ENCODE data around the gene ABCG4.

The ABCG4 gene

GRCh38 chr11:119116235-119116594, 32.6 kb upstream of the ABCG4 start:
- no peak overlapping the region for H4K91ac ChIP-seq (ENCODE audit: low read length)
- no peak overlapping the region for H3K18ac ChIP-seq (ENCODE audit: low read depth in 1 of 2, low read length in 2 of 2)
- H3K4me3 ChIP-seq (ENCODE audit: insufficient read depth in 1 of 2, low read depth in 1 of 2, low read length in 2 of 2): no peak overlapping the region
- H3K9me3 ChIP-seq (ENCODE audit: control insufficient read depth, low read length): no peaks in the 10 kb centered on the region
- H3K4me2 ChIP-seq (ENCODE audit: low read length, poor library complexity, severe bottlenecking): no peak overlapping the region
- no peak overlapping the region for H4K8ac ChIP-seq (ENCODE audit: low read length)
- no peak overlapping the region for H3K9ac ChIP-seq (ENCODE audit: low read length)
- no peaks in the 10 kb centered on the region for H3K4me1 ChIP-seq (ENCODE audit: control insufficient read depth, insufficient read depth, low read depth, low read length)
- no peak overlapping the region for H2AFZ ChIP-seq (ENCODE audit: low read depth, low read length)
- H2BK15ac ChIP-seq (ENCODE audit: low read depth, poor library complexity, severe bottlenecking): no peak overlapping the region
- no peak for DNase-seq
- H3K4ac ChIP-seq (ENCODE audit: low read depth in 1 of 2, low read length in 2 of 2): no peak overlapping the region
- H3K79me1 ChIP-seq (replicated peaks; ENCODE audit: low read length, poor library complexity, severe bottlenecking): no peaks in the 10 kb centered on the region
- H3K27me3 ChIP-seq (ENCODE audit: control insufficient read depth in 1 of 2, insufficient read depth in 1 of 2, low read length in 2 of 2): no peaks in the 10 kb centered on the region
- no peak overlapping the region for H2AK5ac ChIP-seq (ENCODE audit: low read length, severe bottlenecking)
- H3K23ac ChIP-seq (ENCODE audit: low read length in 2 of 2): no peak overlapping the region
- H3K14ac ChIP-seq (ENCODE audit: low read length in 2 of 2): no peak overlapping the region
- H2BK5ac ChIP-seq (ENCODE audit: low read depth, low read length, poor library complexity, severe bottlenecking): no peak overlapping the region
- 86% methylated on average over 6 of the region's 10 CpGs for WGBS
- H2BK12ac ChIP-seq (ENCODE audit: low read length in 2 of 2): no peak overlapping the region
- no peak overlapping the region for H3K27ac ChIP-seq (ENCODE audit: low read length, poor library complexity, severe bottlenecking)
- H2BK120ac ChIP-seq (ENCODE audit: low read depth, low read length): no peak overlapping the region
- H3K36me3 ChIP-seq (ENCODE audit: control insufficient read depth in 1 of 2, insufficient read depth in 2 of 2, low read depth in 1 of 2, low read length in 2 of 2): peaks cover 44 to 58% of the 10 kb centered on the region in 2 experiments

DNA sequence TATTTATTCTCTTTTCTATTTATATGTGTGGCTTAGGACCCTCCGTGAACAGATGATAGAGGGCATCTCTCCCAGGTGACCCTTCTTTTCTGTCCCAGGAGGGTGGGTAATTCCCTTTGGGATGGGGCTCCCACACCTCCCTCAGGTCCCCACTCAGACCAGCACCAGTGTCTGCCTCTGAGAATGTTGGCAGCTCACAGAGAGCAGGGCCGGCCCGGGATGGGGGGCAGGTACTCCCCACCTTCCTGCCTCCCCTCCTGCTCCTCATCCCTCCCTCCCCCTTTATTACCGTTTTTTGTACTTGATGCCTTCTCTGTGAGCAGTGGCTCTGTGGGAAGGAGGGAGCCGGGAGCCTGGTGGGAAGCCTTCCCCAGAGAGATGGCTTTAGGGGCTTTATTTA, 32.3 kb upstream of the ABCG4 start:
- no peak overlapping the region for H3K14ac ChIP-seq (ENCODE audit: low read length in 2 of 2)
- H3K9me3 ChIP-seq (ENCODE audit: control insufficient read depth, low read length): no peaks in the 10 kb centered on the region
- no peaks in the 10 kb centered on the region for H3K79me1 ChIP-seq (replicated peaks; ENCODE audit: low read length, poor library complexity, severe bottlenecking)
- no peak overlapping the region for H3K4me3 ChIP-seq (ENCODE audit: insufficient read depth in 1 of 2, low read depth in 1 of 2, low read length in 2 of 2)
- no peak overlapping the region for H2BK120ac ChIP-seq (ENCODE audit: low read depth, low read length)
- no peaks in the 10 kb centered on the region for H3K27me3 ChIP-seq (ENCODE audit: control insufficient read depth in 1 of 2, insufficient read depth in 1 of 2, low read length in 2 of 2)
- H2BK5ac ChIP-seq (ENCODE audit: low read depth, low read length, poor library complexity, severe bottlenecking): no peak overlapping the region
- H3K4me1 ChIP-seq (ENCODE audit: control insufficient read depth, insufficient read depth, low read depth, low read length): no peaks in the 10 kb centered on the region
- no peak overlapping the region for H2AFZ ChIP-seq (ENCODE audit: low read depth, low read length)
- no peak overlapping the region for H3K18ac ChIP-seq (ENCODE audit: low read depth in 1 of 2, low read length in 2 of 2)
- H3K23ac ChIP-seq (ENCODE audit: low read length in 2 of 2): no peak overlapping the region
- WGBS: 78% methylated on average over 3 of the region's 5 CpGs
- no peak overlapping the region for H4K8ac ChIP-seq (ENCODE audit: low read length)
- no peak overlapping the region for H2AK5ac ChIP-seq (ENCODE audit: low read length, severe bottlenecking)
- H3K4ac ChIP-seq (ENCODE audit: low read depth in 1 of 2, low read length in 2 of 2): no peak overlapping the region
- DNase-seq: no peak
- H2BK12ac ChIP-seq (ENCODE audit: low read length in 2 of 2): no peak overlapping the region
- H4K91ac ChIP-seq (ENCODE audit: low read length): no peak overlapping the region
- no peak overlapping the region for H2BK15ac ChIP-seq (ENCODE audit: low read depth, poor library complexity, severe bottlenecking)
- no peak overlapping the region for H3K9ac ChIP-seq (ENCODE audit: low read length)
- no peak overlapping the region for H3K27ac ChIP-seq (ENCODE audit: low read length, poor library complexity, severe bottlenecking)
- H3K4me2 ChIP-seq (ENCODE audit: low read length, poor library complexity, severe bottlenecking): no peak overlapping the region
- H3K36me3 ChIP-seq (ENCODE audit: control insufficient read depth in 1 of 2, insufficient read depth in 2 of 2, low read depth in 1 of 2, low read length in 2 of 2): peaks cover 40 to 54% of the 10 kb centered on the region in 2 experiments

DNA sequence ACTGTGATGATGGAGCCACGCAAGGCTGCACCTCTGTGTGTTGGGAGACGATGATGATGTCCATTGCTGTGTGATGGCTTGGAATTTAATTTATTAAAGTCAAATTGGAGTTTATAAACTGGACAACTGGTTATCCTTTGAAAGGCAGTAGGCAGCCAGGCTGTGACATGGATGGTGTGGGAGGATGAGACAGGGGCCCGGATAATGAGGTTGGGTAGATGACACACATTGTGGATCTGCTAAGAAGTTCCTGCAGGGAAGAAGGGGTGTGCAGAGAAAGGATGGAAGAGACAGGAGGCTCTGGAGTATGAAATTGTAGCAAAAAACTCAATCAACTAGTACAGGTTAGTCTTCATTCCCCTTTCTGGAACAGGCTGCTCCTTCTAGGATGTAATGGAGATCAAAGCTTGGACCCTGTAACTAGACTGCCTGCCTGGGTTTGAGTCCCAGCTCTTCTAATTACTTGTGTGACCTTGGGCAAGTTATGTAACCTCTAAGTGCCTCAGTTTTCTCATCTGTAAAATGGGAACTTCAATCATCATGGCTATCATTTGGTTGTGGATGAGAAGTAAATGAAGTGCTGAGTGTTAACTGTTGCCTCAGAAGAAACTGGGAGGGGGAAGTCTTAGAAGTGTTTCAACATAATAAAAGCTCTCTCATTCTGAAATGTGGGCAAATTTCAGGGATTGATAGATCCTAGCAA, 31.7 kb upstream of the ABCG4 start:
- no peaks in the 10 kb centered on the region for H3K4me1 ChIP-seq (ENCODE audit: control insufficient read depth, insufficient read depth, low read depth, low read length)
- no peak overlapping the region for H3K9ac ChIP-seq (ENCODE audit: low read length)
- no peak overlapping the region for H2AK5ac ChIP-seq (ENCODE audit: low read length, severe bottlenecking)
- peaks cover 34 to 49% of the 10 kb centered on the region in 2 experiments for H3K36me3 ChIP-seq (ENCODE audit: control insufficient read depth in 1 of 2, insufficient read depth in 2 of 2, low read depth in 1 of 2, low read length in 2 of 2)
- H3K27me3 ChIP-seq (ENCODE audit: control insufficient read depth in 1 of 2, insufficient read depth in 1 of 2, low read length in 2 of 2): no peaks in the 10 kb centered on the region
- WGBS: 98% methylated on average over 3 of the region's 3 CpGs
- DNase-seq: no peak
- no peaks in the 10 kb centered on the region for H3K79me1 ChIP-seq (replicated peaks; ENCODE audit: low read length, poor library complexity, severe bottlenecking)
- no peak overlapping the region for H2BK15ac ChIP-seq (ENCODE audit: low read depth, poor library complexity, severe bottlenecking)
- no peak overlapping the region for H3K4ac ChIP-seq (ENCODE audit: low read depth in 1 of 2, low read length in 2 of 2)
- H3K27ac ChIP-seq (ENCODE audit: low read length, poor library complexity, severe bottlenecking): no peak overlapping the region
- no peak overlapping the region for H4K91ac ChIP-seq (ENCODE audit: low read length)
- H3K9me3 ChIP-seq (ENCODE audit: control insufficient read depth, low read length): no peaks in the 10 kb centered on the region
- no peak overlapping the region for H3K18ac ChIP-seq (ENCODE audit: low read depth in 1 of 2, low read length in 2 of 2)
- no peak overlapping the region for H2AFZ ChIP-seq (ENCODE audit: low read depth, low read length)
- no peak overlapping the region for H3K14ac ChIP-seq (ENCODE audit: low read length in 2 of 2)
- H3K23ac ChIP-seq (ENCODE audit: low read length in 2 of 2): no peak overlapping the region
- H4K8ac ChIP-seq (ENCODE audit: low read length): no peak overlapping the region
- H3K4me2 ChIP-seq (ENCODE audit: low read length, poor library complexity, severe bottlenecking): no peak overlapping the region
- H3K4me3 ChIP-seq (ENCODE audit: insufficient read depth in 1 of 2, low read depth in 1 of 2, low read length in 2 of 2): no peak overlapping the region
- no peak overlapping the region for H2BK12ac ChIP-seq (ENCODE audit: low read length in 2 of 2)
- H2BK120ac ChIP-seq (ENCODE audit: low read depth, low read length): no peak overlapping the region
- no peak overlapping the region for H2BK5ac ChIP-seq (ENCODE audit: low read depth, low read length, poor library complexity, severe bottlenecking)

- Histone ChIP-seq H2AFZ (ENCODE audit: low read depth, low read length) (no peak overlapping the region), H2BK15ac (ENCODE audit: low read depth, poor library complexity, severe bottlenecking) (no peak overlapping the region), H2AK5ac (ENCODE audit: low read length, severe bottlenecking) (no peak overlapping the region), H3K27ac (ENCODE audit: low read length, poor library complexity, severe bottlenecking) (no peak overlapping the region), H4K8ac (ENCODE audit: low read length) (no peak overlapping the region), H4K91ac (ENCODE audit: low read length) (no peak overlapping the region), H2BK12ac (ENCODE audit: low read length in 2 of 2) (no peak overlapping the region), H3K4ac (ENCODE audit: low read depth in 1 of 2, low read length in 2 of 2) (no peak overlapping the region), H3K27me3 (ENCODE audit: control insufficient read depth in 1 of 2, insufficient read depth in 1 of 2, low read length in 2 of 2) (no peaks in the 10 kb centered on the region), H3K79me1 (replicated peaks; ENCODE audit: low read length, poor library complexity, severe bottlenecking) (peaks cover 4% of the 10 kb centered on the region), H2BK120ac (ENCODE audit: low read depth, low read length) (no peak overlapping the region), H3K4me3 (ENCODE audit: insufficient read depth in 1 of 2, low read depth in 1 of 2, low read length in 2 of 2) (no peak overlapping the region), H3K18ac (ENCODE audit: low read depth in 1 of 2, low read length in 2 of 2) (no peak overlapping the region), H3K9ac (ENCODE audit: low read length) (no peak overlapping the region), H3K4me2 (ENCODE audit: low read length, poor library complexity, severe bottlenecking) (no peak overlapping the region), H3K9me3 (ENCODE audit: control insufficient read depth, low read length) (no peaks in the 10 kb centered on the region), H3K14ac (ENCODE audit: low read length in 2 of 2) (no peak overlapping the region), H3K4me1 (ENCODE audit: control insufficient read depth, insufficient read depth, low read depth, low read length) (peaks cover 4% of the 10 kb centered on the region), H2BK5ac (ENCODE audit: low read depth, low read length, poor library complexity, severe bottlenecking) (no peak overlapping the region), H3K23ac (ENCODE audit: low read length in 2 of 2) (no peak overlapping the region), H3K36me3 (ENCODE audit: control insufficient read depth in 1 of 2, insufficient read depth in 2 of 2, low read depth in 1 of 2, low read length in 2 of 2) (peaks cover 25 to 38% of the 10 kb centered on the region in 2 experiments)
- 100% methylated on average over 2 of the region's 5 CpGs for WGBS
- no peak for DNase-seq
Measured at GRCh38 chr11:119118227-119118626, 30.6 kb upstream of the ABCG4 start.
